ENCODE measurements around the gene JSRP1. TPM values are rescaled to one million over a fixed set of nuclear protein-coding genes. Genes with fewer than 3 reads are reported as not detected.

JSRP1 gene
- total RNA-seq, 1 experiment from 2014 or later, result not detected

- peaks cover 46% of the 10 kb centered on the region for H4K20me1 ChIP-seq (ENCODE audit: insufficient read depth, low read depth, low read length)
- H3K79me2 ChIP-seq (ENCODE audit: low read length), result peaks cover 30% of the 10 kb centered on the region
- no peaks in the 10 kb centered on the region for H3K9me3 ChIP-seq (ENCODE audit: low read length)
- H3K9ac ChIP-seq (ENCODE audit: low read length), result peak overlapping the region; percentile 100
- H3K4me2 ChIP-seq (ENCODE audit: low read depth, low read length, poor library complexity, severe bottlenecking), result peak overlapping the region; percentile 74
- H2AFZ ChIP-seq (ENCODE audit: low read length), result no peak overlapping the region
- peaks cover 24% of the 10 kb centered on the region for H3K36me3 ChIP-seq (ENCODE audit: insufficient read depth, low read length)
- H3K4me3 ChIP-seq (ENCODE audit: low read length), result peak overlapping the region; percentile 100
- DNase-seq, result peak; percentile 92
- no peaks in the 10 kb centered on the region for H3K27me3 ChIP-seq (ENCODE audit: low read length)
- H3K27ac ChIP-seq (ENCODE audit: low read length), result peak overlapping the region; percentile 94
- no peaks in the 10 kb centered on the region for H3K9me2 ChIP-seq (replicated peaks; ENCODE audit: insufficient read depth, low read length)
- peaks cover 47% of the 10 kb centered on the region for H3K4me1 ChIP-seq (ENCODE audit: low read length)
Measured at GRCh38 chr19:2270423-2271233, 14.4 kb upstream of the JSRP1 start.

DNA sequence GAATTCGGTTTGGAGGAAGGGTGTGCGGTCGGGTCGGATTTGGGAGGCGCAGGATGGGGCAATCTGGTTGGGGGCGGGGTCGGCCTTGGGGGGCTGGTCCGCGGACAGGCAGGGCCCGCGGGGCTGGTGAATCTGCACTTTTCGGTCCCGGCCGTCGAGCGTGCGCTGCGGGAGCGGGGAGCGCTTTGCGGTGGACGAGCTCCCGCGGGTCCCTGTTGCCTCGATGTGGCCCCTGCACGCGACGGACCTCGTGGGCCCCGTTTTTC, 13.9 kb upstream of the JSRP1 start:
- H3K36me3 ChIP-seq (ENCODE audit: insufficient read depth, low read length), result peaks cover 24% of the 10 kb centered on the region
- H3K27ac ChIP-seq (ENCODE audit: low read length), result peak overlapping the region; percentile 94
- DNase-seq, result peak; percentile 68
- H3K27me3 ChIP-seq (ENCODE audit: low read length), result no peaks in the 10 kb centered on the region
- no peaks in the 10 kb centered on the region for H3K9me3 ChIP-seq (ENCODE audit: low read length)
- no peak overlapping the region for H2AFZ ChIP-seq (ENCODE audit: low read length)
- peak overlapping the region; percentile 100 for H3K4me3 ChIP-seq (ENCODE audit: low read length)
- H3K79me2 ChIP-seq (ENCODE audit: low read length), result peaks cover 30% of the 10 kb centered on the region
- peaks cover 47% of the 10 kb centered on the region for H3K4me1 ChIP-seq (ENCODE audit: low read length)
- peaks cover 42% of the 10 kb centered on the region for H4K20me1 ChIP-seq (ENCODE audit: insufficient read depth, low read depth, low read length)
- H3K9ac ChIP-seq (ENCODE audit: low read length), result peak overlapping the region; percentile 100
- H3K9me2 ChIP-seq (replicated peaks; ENCODE audit: insufficient read depth, low read length), result no peaks in the 10 kb centered on the region
- peak overlapping the region; percentile 74 for H3K4me2 ChIP-seq (ENCODE audit: low read depth, low read length, poor library complexity, severe bottlenecking)

- peak overlapping the region; percentile 74 for H3K4me2 ChIP-seq (ENCODE audit: low read depth, low read length, poor library complexity, severe bottlenecking)
- H3K4me1 ChIP-seq (ENCODE audit: low read length), result peaks cover 48% of the 10 kb centered on the region
- H3K79me2 ChIP-seq (ENCODE audit: low read length), result peaks cover 30% of the 10 kb centered on the region
Measured at GRCh38 chr19:2269244-2270156, 13.3 kb upstream of the JSRP1 start.

DNA sequence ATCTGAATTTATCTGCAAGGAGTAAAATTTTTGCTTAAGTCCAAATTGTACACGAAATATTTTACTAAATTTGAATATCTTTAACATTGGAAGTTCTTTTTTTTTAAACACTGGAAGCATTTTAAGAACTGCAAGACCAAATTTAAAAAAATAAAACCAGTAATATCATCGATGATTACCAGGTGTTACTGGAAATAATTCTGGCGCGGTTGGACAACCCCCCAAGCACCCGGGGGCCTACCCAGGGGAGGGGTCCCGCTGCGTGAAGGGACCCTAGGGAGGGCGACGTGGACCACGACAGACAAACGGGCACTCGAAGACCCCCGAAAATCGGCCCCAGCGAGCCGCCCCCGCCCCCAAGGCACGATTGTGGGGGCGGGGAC, 12.6 kb upstream of the JSRP1 start:
- H3K79me2 ChIP-seq (ENCODE audit: low read length), result peaks cover 28% of the 10 kb centered on the region
- peak overlapping the region; percentile 74 for H3K9ac ChIP-seq (ENCODE audit: low read length)
- H3K27me3 ChIP-seq (ENCODE audit: low read length), result no peaks in the 10 kb centered on the region

More at GRCh38 chr19:2269244-2270156, 13.3 kb upstream of the JSRP1 start:
- peak overlapping the region; percentile 100 for H3K9ac ChIP-seq (ENCODE audit: low read length)
- no peak overlapping the region for H2AFZ ChIP-seq (ENCODE audit: low read length)
- H3K4me3 ChIP-seq (ENCODE audit: low read length), result peak overlapping the region; percentile 100
- H4K20me1 ChIP-seq (ENCODE audit: insufficient read depth, low read depth, low read length), result peaks cover 38% of the 10 kb centered on the region
- peak overlapping the region; percentile 94 for H3K27ac ChIP-seq (ENCODE audit: low read length)
- no peaks in the 10 kb centered on the region for H3K27me3 ChIP-seq (ENCODE audit: low read length)
- no peaks in the 10 kb centered on the region for H3K9me2 ChIP-seq (replicated peaks; ENCODE audit: insufficient read depth, low read length)
- no peaks in the 10 kb centered on the region for H3K9me3 ChIP-seq (ENCODE audit: low read length)
- DNase-seq, result peak; percentile 99
- H3K36me3 ChIP-seq (ENCODE audit: insufficient read depth, low read length), result peaks cover 24% of the 10 kb centered on the region

DNA sequence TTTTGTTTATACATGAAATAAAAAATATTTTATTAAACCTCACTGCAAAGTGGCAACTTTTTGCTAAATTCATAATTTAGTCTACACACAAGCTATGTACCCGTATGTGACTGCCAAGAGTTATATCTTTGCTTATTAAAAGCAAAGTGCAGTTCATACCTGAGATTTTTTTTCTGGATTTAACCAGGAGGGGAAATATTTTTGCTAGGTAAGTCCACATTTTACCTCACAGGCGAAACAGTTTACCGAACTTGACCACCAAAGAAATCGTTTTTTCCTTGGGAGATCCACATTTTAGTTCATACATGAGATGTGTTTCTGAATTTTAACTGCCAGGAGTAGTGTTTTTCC, 12.2 kb upstream of the JSRP1 start:
- Histone ChIP-seq H3K9ac (ENCODE audit: low read length) (peak overlapping the region; percentile 74), H3K79me2 (ENCODE audit: low read length) (peaks cover 28% of the 10 kb centered on the region)

More for the DNA sequence above, 12.6 kb upstream of the JSRP1 start:
- Histone ChIP-seq H3K9me2 (replicated peaks; ENCODE audit: insufficient read depth, low read length) (no peaks in the 10 kb centered on the region), H3K4me3 (ENCODE audit: low read length) (peak overlapping the region; percentile 100), H3K9me3 (ENCODE audit: low read length) (no peaks in the 10 kb centered on the region), H3K27ac (ENCODE audit: low read length) (peak overlapping the region; percentile 36), H3K36me3 (ENCODE audit: insufficient read depth, low read length) (peaks cover 18% of the 10 kb centered on the region), H3K4me2 (ENCODE audit: low read depth, low read length, poor library complexity, severe bottlenecking) (peak overlapping the region; percentile 72), H2AFZ (ENCODE audit: low read length) (no peak overlapping the region), H4K20me1 (ENCODE audit: insufficient read depth, low read depth, low read length) (peaks cover 32% of the 10 kb centered on the region), H3K4me1 (ENCODE audit: low read length) (peaks cover 48% of the 10 kb centered on the region)
- no peak for DNase-seq

GRCh38 chr19:2266183-2266993, 10.2 kb upstream of the JSRP1 start:
- H4K20me1 ChIP-seq (ENCODE audit: insufficient read depth, low read depth, low read length), result peaks cover 18% of the 10 kb centered on the region
- H3K27ac ChIP-seq (ENCODE audit: low read length), result no peak overlapping the region
- H3K4me3 ChIP-seq (ENCODE audit: low read length), result peak overlapping the region; percentile 32; the same call in 1 of the 2 replicates
- H3K9ac ChIP-seq (ENCODE audit: low read length), result peak overlapping the region; percentile 57
- no peaks in the 10 kb centered on the region for H3K27me3 ChIP-seq (ENCODE audit: low read length)
- no peaks in the 10 kb centered on the region for H3K9me2 ChIP-seq (replicated peaks; ENCODE audit: insufficient read depth, low read length)
- H2AFZ ChIP-seq (ENCODE audit: low read length), result peak overlapping the region; percentile 91
- H3K4me1 ChIP-seq (ENCODE audit: low read length), result peaks cover 26% of the 10 kb centered on the region
- peak; percentile 91 for DNase-seq
- H3K9me3 ChIP-seq (ENCODE audit: low read length), result no peaks in the 10 kb centered on the region
- H3K79me2 ChIP-seq (ENCODE audit: low read length), result peaks cover 19% of the 10 kb centered on the region
- peak overlapping the region; percentile 57 for H3K4me2 ChIP-seq (ENCODE audit: low read depth, low read length, poor library complexity, severe bottlenecking)
- H3K36me3 ChIP-seq (ENCODE audit: insufficient read depth, low read length), result peaks cover 13% of the 10 kb centered on the region

More for the DNA sequence above, 12.2 kb upstream of the JSRP1 start:
- Histone ChIP-seq H3K4me1 (ENCODE audit: low read length) (peaks cover 47% of the 10 kb centered on the region), H3K27ac (ENCODE audit: low read length) (peak overlapping the region; percentile 36), H3K4me2 (ENCODE audit: low read depth, low read length, poor library complexity, severe bottlenecking) (peak overlapping the region; percentile 72), H3K9me3 (ENCODE audit: low read length) (no peaks in the 10 kb centered on the region), H4K20me1 (ENCODE audit: insufficient read depth, low read depth, low read length) (peaks cover 31% of the 10 kb centered on the region), H3K4me3 (ENCODE audit: low read length) (peak overlapping the region; percentile 100), H3K27me3 (ENCODE audit: low read length) (no peaks in the 10 kb centered on the region), H3K36me3 (ENCODE audit: insufficient read depth, low read length) (peaks cover 18% of the 10 kb centered on the region), H2AFZ (ENCODE audit: low read length) (no peak overlapping the region), H3K9me2 (replicated peaks; ENCODE audit: insufficient read depth, low read length) (no peaks in the 10 kb centered on the region)
- no peak for DNase-seq

DNA sequence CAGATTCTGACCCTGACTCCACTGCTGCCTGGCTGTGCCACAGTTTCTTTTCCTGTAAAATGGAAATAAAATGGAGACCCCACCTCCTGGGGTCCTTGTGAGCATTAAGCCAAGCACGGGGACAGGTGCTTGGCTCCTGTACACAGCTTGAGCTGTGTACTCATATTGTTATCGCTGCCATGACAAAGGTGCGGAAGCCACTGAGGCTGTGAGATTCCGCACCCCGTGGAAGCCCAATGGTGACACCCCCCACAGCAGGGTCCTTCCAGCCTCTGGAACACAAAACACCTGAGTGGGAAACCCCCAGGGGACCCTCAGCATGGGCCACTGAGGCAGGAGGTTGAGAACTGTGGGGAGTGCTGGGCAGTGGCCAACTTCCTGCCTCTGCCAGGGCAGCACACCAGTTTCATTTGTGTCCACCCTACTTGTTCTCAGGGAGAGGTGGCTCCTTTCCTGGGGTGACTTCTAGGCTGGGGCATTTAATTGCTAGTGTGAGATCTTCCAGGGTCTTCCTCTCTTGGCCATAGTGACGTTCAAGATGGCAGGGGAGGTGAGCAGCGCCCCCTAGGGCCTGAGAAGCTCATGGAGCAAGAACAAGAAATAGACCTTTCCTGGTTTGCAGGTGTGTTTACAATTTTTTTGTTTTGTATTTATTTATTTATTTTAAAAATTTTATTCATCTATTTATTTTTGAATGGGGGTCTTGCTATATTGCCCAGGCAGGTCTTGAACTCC, 5.4 kb upstream of the JSRP1 start:
- H4K20me1 ChIP-seq (ENCODE audit: insufficient read depth, low read depth, low read length), result no peaks in the 10 kb centered on the region
- H3K9me3 ChIP-seq (ENCODE audit: low read length), result no peaks in the 10 kb centered on the region
- no peak overlapping the region for H3K4me3 ChIP-seq (ENCODE audit: low read length)
- H3K36me3 ChIP-seq (ENCODE audit: insufficient read depth, low read length), result no peaks in the 10 kb centered on the region
- no peaks in the 10 kb centered on the region for H3K9me2 ChIP-seq (replicated peaks; ENCODE audit: insufficient read depth, low read length)
- DNase-seq, result peak; percentile 87
- H3K27ac ChIP-seq (ENCODE audit: low read length), result no peak overlapping the region
- H3K79me2 ChIP-seq (ENCODE audit: low read length), result no peaks in the 10 kb centered on the region
- H3K4me1 ChIP-seq (ENCODE audit: low read length), result peaks cover 20% of the 10 kb centered on the region
- H2AFZ ChIP-seq (ENCODE audit: low read length), result no peak overlapping the region
- no peaks in the 10 kb centered on the region for H3K27me3 ChIP-seq (ENCODE audit: low read length)
- H3K4me2 ChIP-seq (ENCODE audit: low read depth, low read length, poor library complexity, severe bottlenecking), result no peak overlapping the region
- H3K9ac ChIP-seq (ENCODE audit: low read length), result no peak overlapping the region

Data from Karpas-422 (cell line).